T-helper 2 cell treated with Interferon-gamma antibody and Interleukin-4, amounts not matched to agents 5 μg/mL and 100 μg/mL, for 36 hours (primary cell): ENCODE results near the gene UBE2J1.

Experiments
- DNase-seq: peaks from one replicate; pipeline ENCODE4 v3.0.0; 2021; ENCODE audit warnings: low spot score
- H3K27ac Mint-ChIP-seq: one replicate; pipeline ENCODE4 v1.8.0; 2021; ENCODE audit warnings: mild to moderate bottlenecking, mixed read lengths
- H3K27me3 Mint-ChIP-seq: one replicate; pipeline ENCODE4 v1.8.0; 2021; ENCODE audit warnings: low read depth, mixed read lengths
- H3K36me3 Mint-ChIP-seq: one replicate; pipeline ENCODE4 v1.8.0; 2021; ENCODE audit warnings: low read depth, mixed read lengths
- H3K4me1 Mint-ChIP-seq: one replicate; pipeline ENCODE4 v1.8.0; 2021; ENCODE audit warnings: low read depth, mixed read lengths
- H3K4me3 Mint-ChIP-seq: one replicate; pipeline ENCODE4 v1.8.0; 2022; ENCODE audit warnings: mild to moderate bottlenecking, moderate library complexity, mixed read lengths
- H3K9me3 Mint-ChIP-seq: one replicate; pipeline ENCODE4 v1.8.0; 2021; ENCODE audit warnings: mixed read lengths

Gene UBE2J1

DNA sequence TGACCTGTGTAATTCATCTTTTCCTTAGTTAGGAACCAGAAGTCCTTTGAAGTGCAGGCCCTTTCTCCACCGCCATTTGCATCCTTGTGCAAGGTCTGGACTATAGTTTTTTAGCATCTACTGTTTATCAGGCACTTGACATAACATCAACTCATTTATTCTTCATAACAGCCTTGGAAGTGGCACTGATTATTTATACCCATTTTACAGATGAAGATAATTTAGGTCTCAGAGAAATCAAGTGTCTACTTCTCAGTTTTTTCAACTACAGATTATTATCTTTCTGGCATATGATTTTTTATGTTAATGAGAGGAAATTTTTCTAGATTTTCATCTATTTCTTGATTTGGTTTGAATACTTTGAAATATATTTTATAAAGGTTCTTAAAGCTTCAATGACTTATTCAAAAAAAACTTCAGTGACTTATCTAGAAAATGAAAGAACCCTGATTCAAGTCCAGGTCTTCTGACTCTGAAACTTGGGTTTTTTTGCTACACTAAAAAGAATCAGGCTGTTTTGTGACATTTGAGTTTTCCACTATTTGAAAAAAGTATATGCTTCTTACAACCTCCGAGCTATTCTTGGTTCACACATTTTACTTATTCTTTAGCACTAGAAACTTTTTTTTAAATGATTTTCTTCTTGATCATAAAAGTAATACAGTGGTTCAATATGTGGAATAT lies 3.1 kb upstream of the UBE2J1 start:
- peak overlapping the region; percentile 33 for H3K27ac Mint-ChIP-seq
- H3K4me1 Mint-ChIP-seq, result peaks cover 52% of the 10 kb centered on the region
- DNase-seq, result no peak
- H3K9me3 Mint-ChIP-seq, result no peaks in the 10 kb centered on the region
- H3K27me3 Mint-ChIP-seq, result no peaks in the 10 kb centered on the region
- H3K36me3 Mint-ChIP-seq, result peaks cover 2% of the 10 kb centered on the region
- no peak overlapping the region for H3K4me3 Mint-ChIP-seq

DNA sequence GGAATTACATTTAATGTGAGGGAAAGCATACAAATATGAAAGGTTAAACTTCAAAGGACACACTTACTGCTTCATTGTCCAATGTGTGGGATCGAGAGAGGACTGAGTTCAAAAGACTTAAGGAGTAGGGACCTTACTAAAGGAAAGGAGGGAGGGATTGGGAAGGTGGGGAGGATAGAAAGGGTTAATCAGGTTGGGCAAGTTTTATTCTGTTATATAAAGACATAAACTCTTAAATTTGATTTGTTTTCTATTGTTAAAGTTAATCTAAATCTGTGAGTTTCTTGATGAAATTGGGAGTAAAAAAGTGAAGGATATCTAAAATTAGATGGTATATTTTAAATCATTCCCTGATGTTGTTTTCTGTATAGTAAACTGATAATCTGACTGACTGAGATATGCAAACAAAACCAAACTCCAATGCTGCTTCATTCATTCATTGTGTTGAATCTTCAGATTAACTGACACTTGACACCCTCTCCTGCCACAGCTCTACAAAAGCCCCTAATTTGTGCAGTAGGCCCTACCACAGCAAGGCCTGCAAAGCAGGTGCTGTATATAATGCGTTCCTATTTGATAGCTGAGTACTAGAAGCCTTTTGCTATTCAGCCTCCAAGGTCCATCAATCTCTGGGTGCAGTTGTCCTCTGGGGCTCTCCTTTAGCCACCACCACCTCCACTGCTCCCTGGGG lies 1.3 kb upstream of the UBE2J1 start:
- DNase-seq, result no peak
- peaks cover 58% of the 10 kb centered on the region for H3K4me1 Mint-ChIP-seq
- H3K36me3 Mint-ChIP-seq, result peaks cover 9% of the 10 kb centered on the region

DNA sequence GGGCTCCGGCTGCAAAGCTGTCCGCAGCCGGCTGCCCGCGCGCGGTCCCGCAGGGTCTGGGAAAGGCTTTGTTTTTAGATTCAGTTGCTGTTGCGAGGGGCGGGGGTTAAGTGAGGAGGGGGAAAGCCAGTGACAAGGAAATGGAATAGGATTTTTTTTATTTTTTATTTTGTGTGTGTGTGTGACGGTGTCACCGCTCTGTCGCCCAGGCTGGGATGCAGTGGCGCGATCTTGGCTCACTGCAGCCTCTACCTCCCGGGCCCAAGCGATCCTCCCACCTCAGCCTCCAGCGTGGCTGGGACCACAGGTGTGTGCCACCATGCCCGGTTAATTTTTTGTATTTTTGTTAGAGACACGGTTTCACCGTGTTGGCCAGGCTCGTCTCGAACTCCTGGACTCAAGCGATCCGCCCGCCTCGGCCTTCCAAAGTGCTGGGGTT lies 615 bp upstream of the UBE2J1 start:
- Mint-ChIP-seq H3K27me3 (no peaks in the 10 kb centered on the region), H3K27ac (peak overlapping the region; percentile 88), H3K36me3 (peaks cover 9% of the 10 kb centered on the region), H3K4me1 (peaks cover 62% of the 10 kb centered on the region), H3K9me3 (no peaks in the 10 kb centered on the region), H3K4me3 (peak overlapping the region; percentile 85)
- DNase-seq, result no peak

More for the DNA sequence above, 1.3 kb upstream of the UBE2J1 start:
- H3K9me3 Mint-ChIP-seq, result no peaks in the 10 kb centered on the region
- peak overlapping the region; percentile 88 for H3K27ac Mint-ChIP-seq
- peak overlapping the region; percentile 85 for H3K4me3 Mint-ChIP-seq
- H3K27me3 Mint-ChIP-seq, result no peaks in the 10 kb centered on the region

DNA sequence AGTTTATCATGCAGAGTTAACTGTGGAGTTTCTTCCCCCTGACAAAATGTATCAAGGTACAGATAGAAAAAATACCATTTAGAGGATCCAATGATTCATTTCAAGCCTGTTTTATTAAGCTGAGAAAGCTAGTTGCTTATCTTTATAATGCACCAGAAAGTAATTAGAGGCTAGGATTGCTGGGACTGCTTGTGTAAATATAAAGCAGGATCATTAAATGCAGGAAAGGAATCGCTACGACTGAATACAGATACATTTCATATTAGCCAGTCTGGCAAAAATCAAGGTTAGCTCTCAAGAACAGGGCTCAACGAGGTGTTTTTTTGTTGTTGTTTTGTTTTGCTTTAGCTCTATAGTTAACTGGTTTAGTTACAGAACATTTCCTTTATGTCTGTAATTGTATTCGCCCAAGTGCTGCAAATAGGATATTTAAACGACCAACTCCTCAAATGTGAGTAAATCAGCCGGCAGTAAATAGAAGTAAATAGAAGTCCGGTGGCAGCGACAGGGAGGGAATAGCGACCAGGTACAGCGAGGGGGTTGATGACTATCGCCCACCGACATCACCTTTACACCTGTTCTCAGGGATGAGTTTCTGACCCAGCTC lies 748 bp downstream of the UBE2J1 start:
- Mint-ChIP-seq H3K27me3 (no peaks in the 10 kb centered on the region), H3K27ac (peak overlapping the region; percentile 94), H3K9me3 (no peaks in the 10 kb centered on the region), H3K4me3 (peak overlapping the region; percentile 98), H3K4me1 (peaks cover 56% of the 10 kb centered on the region), H3K36me3 (peaks cover 9% of the 10 kb centered on the region)
- no peak for DNase-seq

DNA sequence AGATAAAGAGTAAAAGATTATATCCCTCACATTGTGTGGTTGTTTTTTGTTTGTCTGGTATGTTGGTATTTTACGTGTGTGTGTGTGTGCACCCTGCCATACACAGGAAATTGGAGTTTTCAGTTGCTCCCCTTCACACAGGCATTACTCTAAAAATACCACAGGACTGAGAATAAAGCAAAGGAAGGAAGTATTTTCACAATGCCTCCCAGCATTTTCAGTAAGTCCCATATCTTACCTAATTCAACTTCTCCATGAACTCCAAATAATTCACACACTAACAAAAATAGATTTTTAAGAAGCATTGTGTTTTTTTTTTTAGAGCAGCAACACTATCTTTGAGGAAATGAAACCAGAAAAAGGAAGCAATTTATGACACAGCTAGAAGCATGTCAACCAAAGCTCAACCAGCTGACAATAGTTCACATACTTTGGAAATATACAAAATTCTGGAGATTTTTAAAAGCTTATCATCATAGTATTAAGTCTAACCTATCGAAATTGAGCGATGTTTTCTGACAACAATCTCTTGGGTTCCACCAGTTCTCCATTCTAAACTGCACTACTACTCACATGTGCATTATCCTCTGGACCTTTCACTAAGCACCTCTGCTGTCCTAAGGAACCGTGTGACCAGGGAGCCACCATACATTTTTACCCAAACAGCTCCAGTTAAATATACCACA lies 2.1 kb downstream of the UBE2J1 start:
- H3K4me3 Mint-ChIP-seq, result peak overlapping the region; percentile 98
- no peak for DNase-seq
- peak overlapping the region; percentile 94 for H3K27ac Mint-ChIP-seq
- peaks cover 50% of the 10 kb centered on the region for H3K4me1 Mint-ChIP-seq
- H3K36me3 Mint-ChIP-seq, result peaks cover 9% of the 10 kb centered on the region
- no peaks in the 10 kb centered on the region for H3K9me3 Mint-ChIP-seq
- no peaks in the 10 kb centered on the region for H3K27me3 Mint-ChIP-seq

DNA sequence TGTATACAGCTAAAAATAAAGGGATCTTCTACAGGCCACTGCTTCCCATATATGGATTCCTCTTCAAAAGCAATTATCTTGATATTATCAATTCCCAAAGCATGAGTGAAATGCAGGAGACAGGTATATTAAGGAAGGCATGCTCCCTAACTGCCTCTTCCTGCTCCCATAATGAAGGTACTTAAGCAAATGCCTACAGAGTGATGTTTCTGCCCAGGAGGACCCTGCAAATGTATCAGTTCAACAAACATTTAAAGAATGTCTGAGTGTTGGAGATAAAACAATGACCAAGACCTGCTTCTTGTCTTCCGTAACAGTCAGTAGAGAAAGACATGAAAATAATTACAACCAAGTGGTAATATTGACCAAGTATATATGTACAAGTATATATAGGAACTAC lies 4.2 kb downstream of the UBE2J1 start:
- no peak overlapping the region for H3K4me3 Mint-ChIP-seq
- H3K9me3 Mint-ChIP-seq, result no peaks in the 10 kb centered on the region

DNA sequence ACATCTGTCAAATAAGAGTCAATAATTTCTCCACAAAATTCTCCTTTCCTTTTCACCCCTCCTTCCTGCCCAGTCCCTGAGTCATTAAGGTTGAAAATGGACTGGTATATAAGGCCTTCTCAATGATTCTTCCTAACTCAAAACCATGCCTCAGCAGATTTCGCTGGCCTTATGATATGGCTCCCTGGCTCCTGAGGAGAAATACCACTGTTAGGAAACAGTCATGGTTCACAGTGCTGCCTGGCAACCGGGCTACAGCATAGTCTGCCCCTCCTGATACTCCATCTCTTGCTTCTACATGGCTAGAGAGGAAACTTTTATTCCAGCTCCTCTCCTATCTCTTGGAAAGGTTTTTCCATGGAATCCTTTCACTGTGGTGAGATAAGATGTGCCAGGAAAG lies 4.7 kb downstream of the UBE2J1 start:
- Mint-ChIP-seq H3K27ac (no peak overlapping the region), H3K9me3 (no peaks in the 10 kb centered on the region), H3K27me3 (no peaks in the 10 kb centered on the region), H3K4me1 (peaks cover 50% of the 10 kb centered on the region), H3K36me3 (peaks cover 9% of the 10 kb centered on the region), H3K4me3 (no peak overlapping the region)
- DNase-seq, result no peak

More for the DNA sequence above, 4.2 kb downstream of the UBE2J1 start:
- Mint-ChIP-seq H3K27me3 (no peaks in the 10 kb centered on the region), H3K36me3 (peaks cover 9% of the 10 kb centered on the region), H3K27ac (no peak overlapping the region), H3K4me1 (peaks cover 51% of the 10 kb centered on the region)
- DNase-seq, result no peak

DNA sequence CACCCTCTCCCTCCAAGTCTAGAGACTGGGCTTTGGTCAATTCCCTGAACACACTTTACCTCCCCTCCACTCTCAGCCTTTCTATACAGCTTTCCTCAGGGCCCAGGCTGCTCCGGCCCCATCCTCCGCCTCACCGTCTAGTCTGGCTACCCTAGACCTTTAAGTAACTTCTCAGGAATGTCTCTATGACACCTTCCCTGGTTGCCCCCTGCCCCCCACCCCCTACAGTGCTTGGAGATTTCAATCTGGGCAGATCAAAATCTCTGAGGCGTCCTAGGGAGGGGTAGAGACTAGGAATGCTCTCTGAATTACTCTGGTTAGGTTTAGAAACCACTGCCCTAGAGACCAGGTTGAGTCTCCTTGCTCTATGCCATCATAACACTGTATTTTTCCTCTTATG lies 6.1 kb downstream of the UBE2J1 start:
- Mint-ChIP-seq H3K36me3 (peaks cover 10% of the 10 kb centered on the region), H3K9me3 (no peaks in the 10 kb centered on the region), H3K4me3 (no peak overlapping the region), H3K27ac (no peak overlapping the region), H3K27me3 (no peaks in the 10 kb centered on the region), H3K4me1 (peaks cover 44% of the 10 kb centered on the region)
- DNase-seq, result no peak

DNA sequence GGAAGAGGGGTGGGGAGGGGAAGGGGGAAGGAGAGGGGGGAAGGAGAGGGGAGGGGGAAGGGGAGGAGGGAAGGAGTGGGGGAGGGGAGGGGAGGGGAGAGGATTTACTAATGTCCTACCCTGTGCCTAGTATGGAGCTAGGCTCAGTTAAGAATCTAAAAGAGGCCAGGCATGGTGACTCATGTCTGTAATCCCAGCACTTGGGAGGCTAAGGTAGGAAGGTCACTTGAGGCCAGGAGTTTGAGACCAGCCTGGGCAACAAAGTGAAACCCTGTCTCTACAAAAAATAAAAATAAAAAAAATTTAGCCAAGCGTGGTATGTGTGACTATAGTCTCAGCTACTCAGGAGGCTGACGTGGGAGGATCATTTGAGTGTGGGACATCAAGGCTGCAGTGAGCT lies 13.0 kb downstream of the UBE2J1 start:
- H3K4me3 Mint-ChIP-seq, result no peak overlapping the region
- peaks cover 15% of the 10 kb centered on the region for H3K4me1 Mint-ChIP-seq
- no peaks in the 10 kb centered on the region for H3K9me3 Mint-ChIP-seq
- peaks cover 35% of the 10 kb centered on the region for H3K36me3 Mint-ChIP-seq
- DNase-seq, result no peak
- H3K27ac Mint-ChIP-seq, result no peak overlapping the region
- H3K27me3 Mint-ChIP-seq, result no peaks in the 10 kb centered on the region

DNA sequence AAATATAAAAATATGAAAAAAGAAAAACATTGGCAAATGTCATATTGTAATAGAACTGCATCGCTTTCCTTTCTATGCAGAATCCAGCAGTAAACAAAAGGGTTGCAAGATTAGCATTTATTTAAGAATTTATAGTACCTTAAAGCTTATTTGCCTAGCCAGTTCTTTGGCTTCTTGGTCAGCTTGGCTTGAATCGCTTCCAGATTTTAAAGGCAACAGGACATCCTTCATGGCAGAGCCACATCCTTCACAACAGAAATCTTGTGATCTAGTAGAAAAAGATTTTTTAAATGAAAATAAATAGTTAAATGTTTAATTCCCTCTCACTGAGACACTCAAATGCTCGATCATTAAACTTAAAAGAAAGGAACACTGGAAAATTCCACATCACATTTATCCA lies 17.4 kb downstream of the UBE2J1 start:
- Mint-ChIP-seq H3K27ac (no peak overlapping the region), H3K9me3 (no peaks in the 10 kb centered on the region), H3K4me3 (no peak overlapping the region), H3K4me1 (peaks cover 9% of the 10 kb centered on the region), H3K27me3 (no peaks in the 10 kb centered on the region), H3K36me3 (peaks cover 36% of the 10 kb centered on the region)
- no peak for DNase-seq

DNA sequence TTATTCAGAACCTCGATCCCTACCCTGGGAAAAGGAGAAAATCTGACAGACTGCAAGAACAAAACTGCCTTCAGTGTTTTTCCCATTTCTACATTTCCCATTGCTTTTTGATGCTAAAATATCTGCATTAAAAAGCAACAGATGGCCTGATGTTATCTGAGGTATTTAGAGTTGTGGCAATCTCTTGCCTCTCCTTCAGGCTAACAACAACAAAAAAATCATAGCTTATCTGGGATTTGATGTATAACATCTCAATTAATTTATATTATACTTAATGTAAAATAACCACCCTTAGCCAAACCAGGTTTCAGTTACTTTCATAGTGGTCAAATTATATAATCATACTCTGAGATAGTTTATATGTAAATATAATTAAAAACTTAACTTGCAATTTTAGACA lies 21.6 kb downstream of the UBE2J1 start:
- Mint-ChIP-seq H3K9me3 (no peaks in the 10 kb centered on the region), H3K4me1 (peaks cover 2% of the 10 kb centered on the region), H3K27ac (no peak overlapping the region), H3K36me3 (peaks cover 33% of the 10 kb centered on the region), H3K27me3 (no peaks in the 10 kb centered on the region), H3K4me3 (no peak overlapping the region)
- DNase-seq, result no peak

DNA sequence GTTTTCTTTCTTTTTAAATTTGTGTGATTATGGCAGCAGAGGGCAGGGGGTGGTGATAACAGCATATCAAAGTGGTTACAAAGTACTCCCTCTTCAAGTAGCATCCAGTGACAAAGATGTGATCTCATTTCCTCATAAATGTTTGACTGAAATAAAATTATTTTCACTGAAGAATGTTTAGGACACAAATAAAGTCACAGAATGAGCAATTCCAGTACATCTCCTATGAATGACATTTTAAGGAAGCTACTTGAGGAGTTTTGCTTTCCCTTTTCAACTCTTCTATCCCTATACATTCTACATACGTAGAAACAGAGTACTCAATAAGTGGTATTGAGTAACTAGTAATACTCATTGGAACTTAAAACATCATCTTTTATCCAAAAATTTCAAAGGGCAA lies 23.5 kb downstream of the UBE2J1 start:
- Mint-ChIP-seq H3K27me3 (no peaks in the 10 kb centered on the region), H3K9me3 (no peaks in the 10 kb centered on the region), H3K27ac (no peak overlapping the region), H3K4me3 (no peak overlapping the region), H3K36me3 (peaks cover 34% of the 10 kb centered on the region), H3K4me1 (peaks cover 2% of the 10 kb centered on the region)
- no peak for DNase-seq

DNA sequence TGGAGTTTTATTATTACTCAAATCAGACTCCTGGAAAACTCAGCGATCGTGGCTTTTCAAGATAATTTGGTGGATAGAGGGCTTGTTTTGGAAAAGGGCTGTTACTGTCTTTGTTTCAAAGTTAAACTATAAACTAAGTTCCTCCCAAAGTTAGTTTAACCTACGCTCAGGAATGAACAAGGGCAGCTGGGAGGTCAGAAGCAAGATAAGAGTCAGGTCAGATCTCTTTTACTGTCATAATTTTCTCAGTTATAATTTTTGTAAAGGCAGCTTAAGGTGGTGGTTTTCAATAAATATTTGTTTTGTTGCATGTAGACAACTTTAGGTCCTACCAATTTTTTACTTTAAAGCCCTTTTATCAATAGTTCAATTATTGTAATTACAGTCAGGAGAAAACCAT lies 28.2 kb downstream of the UBE2J1 start:
- Mint-ChIP-seq H3K9me3 (no peaks in the 10 kb centered on the region), H3K4me3 (no peak overlapping the region), H3K27ac (no peak overlapping the region), H3K27me3 (no peaks in the 10 kb centered on the region), H3K36me3 (peaks cover 33% of the 10 kb centered on the region), H3K4me1 (no peaks in the 10 kb centered on the region)
- DNase-seq, result no peak

DNA sequence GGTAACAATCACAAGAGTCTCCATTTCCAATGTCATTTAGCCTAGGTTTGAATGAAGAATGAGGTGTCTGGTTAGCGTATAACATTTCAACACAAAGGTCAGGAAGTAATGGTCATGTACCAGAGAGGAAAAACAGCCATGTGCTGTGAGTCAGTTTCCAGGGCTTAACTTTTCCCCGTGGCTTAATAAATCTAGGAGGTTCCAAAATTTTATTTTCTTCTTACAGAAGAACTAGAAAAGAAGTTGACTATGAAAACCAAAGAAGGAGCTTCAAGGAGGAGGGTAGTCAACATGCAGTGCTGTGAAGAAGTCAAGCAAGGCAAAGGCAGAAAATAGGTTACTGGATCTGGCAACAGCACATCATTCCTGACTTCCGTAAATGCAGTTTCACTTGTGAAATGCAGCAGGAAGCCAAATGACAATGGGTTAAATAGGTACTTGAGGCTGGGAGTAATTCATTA lies 29.0 kb downstream of the UBE2J1 start:
- H3K27me3 Mint-ChIP-seq, result no peaks in the 10 kb centered on the region
- no peaks in the 10 kb centered on the region for H3K9me3 Mint-ChIP-seq
- DNase-seq, result no peak
- H3K4me3 Mint-ChIP-seq, result no peak overlapping the region
- no peaks in the 10 kb centered on the region for H3K4me1 Mint-ChIP-seq
- peaks cover 26% of the 10 kb centered on the region for H3K36me3 Mint-ChIP-seq
- no peak overlapping the region for H3K27ac Mint-ChIP-seq
